Keratinocyte (primary cell): ENCODE results near the gene SPTBN1.

Source experiments
- CTCF ChIP-seq, 3 experiments: IDR thresholded peaks in 1 of 3; conservative IDR thresholded peaks in 1 of 3; optimal IDR thresholded peaks in 1 of 3; 2 replicates in 2 of 3; 3 replicates in 1 of 3; pipeline versions ENCODE3 to v1.5.1; 2011; ENCODE audit warnings: low read length in 3 of 3, mild to moderate bottlenecking in 3 of 3, moderate library complexity in 2 of 3, control low read depth in 1 of 3, inconsistent platforms in 1 of 3; ENCODE audit not compliant: insufficient read depth in 2 of 3; ENCODE audit errors: extremely low read depth in 1 of 3
- EZH2 ChIP-seq: IDR thresholded peaks from one replicate; pipeline ENCODE4 v1.6.1; 2012; ENCODE audit warnings: inconsistent platforms, mild to moderate bottlenecking, low read length, moderate library complexity

GRCh38 chr2:54546923-54547720, 91.0 kb downstream of the SPTBN1 start:
- TF ChIP-seq CTCF (optimal IDR thresholded peaks at IDR 0.05 in 1 of 3, IDR thresholded peaks at IDR 0.05 in 1 of 3, conservative IDR thresholded peaks at IDR 0.05 in 1 of 3; ENCODE audit: extremely low read depth in 1 of 3, insufficient read depth in 2 of 3, low read length in 3 of 3) (no peak), EZH2 (no peak)
